SK-N-SH (cell line): ENCODE measurements around the gene ACACB. TPM values are rescaled to one million over a fixed set of nuclear protein-coding genes. Genes with fewer than 3 reads are reported as not detected.

Experiments used
- CTCF ChIA-PET: fragments of 300-600, 350-600 bp; formaldehyde crosslinking; extraction: SDS; loops from one replicate; lab custom pipeline; 2021; lab: Yijun Ruan, JAX
- POLR2A ChIA-PET: fragments of 350-600 bp; sonication (Branson Sonifier 250); formaldehyde crosslinking; extraction: SDS; loops from one replicate; lab custom pipeline; 2020; ENCODE audit warnings: antibody characterized with exemption, inconsistent platforms; lab: Yijun Ruan, JAX
- DNase-seq: peaks from one replicate; pipeline ENCODE4 v3.0.0; 2012
- H2AFZ ChIP-seq: fragments of 200-600 bp; sonication (generic); 2 replicates; pipeline ENCODE4 v1.8.1; 2016; ENCODE audit warnings: antibody characterized with exemption, mild to moderate bottlenecking, low read depth
- H3F3A ChIP-seq: fragments of 200-600 bp; sonication (generic); replicated peaks from 2 replicates; pipeline ENCODE3; 2016; ENCODE audit warnings: antibody characterized with exemption, mild to moderate bottlenecking; ENCODE audit not compliant: insufficient read depth
- H3K27ac ChIP-seq, 2 experiments: fragments of 200-500 bp in 1 of 2; fragments of 200-600 bp in 1 of 2; sonication (Bioruptor generic) in 1 of 2; sonication (generic), shearing (Covaris generic) in 1 of 2; 2 replicates each; pipeline versions ENCODE4 v1.5.1 to v1.6.1; 2014 to 2016; ENCODE audit warnings: low read depth in 2 of 2, inconsistent platforms in 1 of 2, low read length in 1 of 2, mild to moderate bottlenecking in 1 of 2, mixed read lengths in 1 of 2
- H3K27me3 ChIP-seq: fragments of 200-600 bp; sonication (generic), shearing (Covaris generic); 2 replicates; pipeline ENCODE4 v1.6.1; 2016; ENCODE audit warnings: mixed run types; ENCODE audit not compliant: insufficient read depth
- H3K36me3 ChIP-seq, 2 experiments: fragments of 200-500 bp in 1 of 2; fragments of 200-600 bp in 1 of 2; sonication (Bioruptor generic) in 1 of 2; sonication (generic) in 1 of 2; replicated peaks in 1 of 2; 2 replicates each; pipeline versions ENCODE3 to v1.5.1; 2014 to 2016; ENCODE audit warnings: low read length in 1 of 2, mild to moderate bottlenecking in 1 of 2; ENCODE audit not compliant: insufficient read depth in 2 of 2, control insufficient read depth in 1 of 2
- H3K4me1 ChIP-seq, 2 experiments: fragments of 200-500 bp in 1 of 2; fragments of 200-600 bp in 1 of 2; sonication (Bioruptor generic) in 1 of 2; sonication (generic), shearing (Covaris generic) in 1 of 2; 2 replicates each; pipeline versions ENCODE4 v1.5.1 to v1.6.1; 2014 to 2016; ENCODE audit warnings: low read depth in 1 of 2, low read length in 1 of 2, mixed run types in 1 of 2; ENCODE audit not compliant: insufficient read depth in 2 of 2, control insufficient read depth in 1 of 2
- H3K4me2 ChIP-seq: fragments of 200-600 bp; sonication (generic), shearing (Covaris generic); 2 replicates; pipeline ENCODE4 v1.6.1; 2017; ENCODE audit warnings: mixed run types
- H3K4me3 ChIP-seq, 2 experiments: fragments of 200-500 bp in 1 of 2; fragments of 200-600 bp in 1 of 2; sonication (Bioruptor generic) in 1 of 2; sonication (generic), shearing (Covaris generic) in 1 of 2; 2 replicates each; pipeline versions ENCODE4 v1.5.1 to v1.8.1; 2014 to 2016; ENCODE audit warnings: low read depth in 2 of 2, inconsistent platforms in 1 of 2, low read length in 1 of 2, mild to moderate bottlenecking in 1 of 2, mixed read lengths in 1 of 2, moderate library complexity in 1 of 2
- H3K79me2 ChIP-seq: fragments of 200-600 bp; sonication (generic); 2 replicates; pipeline ENCODE4 v1.8.1; 2017; ENCODE audit warnings: mild to moderate bottlenecking; ENCODE audit not compliant: insufficient read depth
- H3K9ac ChIP-seq: fragments of 200-600 bp; sonication (generic); 2 replicates; pipeline ENCODE4 v1.6.1; 2017; ENCODE audit warnings: mixed run types
- H3K9me2 ChIP-seq: fragments of 200-600 bp; sonication (generic); 2 replicates; pipeline ENCODE4 v1.6.1; 2017; ENCODE audit warnings: mixed run types
- H3K9me3 ChIP-seq: fragments of 200-600 bp; sonication (generic); 2 replicates; pipeline ENCODE4 v1.6.1; 2017; ENCODE audit warnings: mixed run types, mild to moderate bottlenecking, moderate library complexity
- H4K20me1 ChIP-seq: fragments of 200-600 bp; sonication (generic); 2 replicates; pipeline ENCODE4 v1.6.1; 2017; ENCODE audit warnings: mild to moderate bottlenecking, mixed run types; ENCODE audit not compliant: insufficient read depth
- CHD2 ChIP-seq: fragments of 150-350 bp; IDR thresholded peaks from 2 replicates; pipeline ENCODE4 v1.6.1; 2018; ENCODE audit warnings: low read length; ENCODE audit not compliant: partially characterized antibody
- ELF1 ChIP-seq: IDR thresholded peaks from 2 replicates; pipeline ENCODE4 v1.4.0; 2012
- EP300 ChIP-seq, 2 experiments: IDR thresholded peaks; 2 replicates each; pipeline versions ENCODE4 v1.4.0 to v1.6.1; 2012; ENCODE audit warnings: borderline replicate concordance in 1 of 2, low read depth in 1 of 2, low read length in 1 of 2
- FOSL2 ChIP-seq: IDR thresholded peaks from 2 replicates; pipeline ENCODE4 v1.4.0; 2012; ENCODE audit warnings: low read depth, mild to moderate bottlenecking, moderate library complexity, borderline replicate concordance
- FOXM1 ChIP-seq: IDR thresholded peaks from 2 replicates; pipeline ENCODE4 v1.4.0; 2012; ENCODE audit warnings: low read depth, mild to moderate bottlenecking
- GABPA ChIP-seq: IDR thresholded peaks from 2 replicates; pipeline ENCODE4 v1.4.0; 2012; ENCODE audit warnings: low read depth, mild to moderate bottlenecking
- GATA2 ChIP-seq: sonication (generic); formaldehyde crosslinking; IDR thresholded peaks from 2 replicates; pipeline ENCODE4 v1.5.0; 2020; ENCODE audit warnings: mild to moderate bottlenecking, missing genetic modification reagents
- JUND ChIP-seq: IDR thresholded peaks from 2 replicates; pipeline ENCODE4 v1.4.0; 2012
- MEF2A ChIP-seq: IDR thresholded peaks from 2 replicates; pipeline ENCODE4 v1.4.0; 2012; ENCODE audit warnings: low read depth, borderline replicate concordance
- MXI1 ChIP-seq: IDR thresholded peaks from 2 replicates; pipeline ENCODE4 v1.6.1; 2012; ENCODE audit warnings: mild to moderate bottlenecking, low read depth, low read length, improper control_type of control experiment
- NFIC ChIP-seq: IDR thresholded peaks from 2 replicates; pipeline ENCODE4 v1.4.0; 2012; ENCODE audit warnings: borderline replicate concordance
- NRF1 ChIP-seq: IDR thresholded peaks from 2 replicates; pipeline ENCODE4 v1.6.1; 2012; ENCODE audit warnings: low read depth, mild to moderate bottlenecking, low read length
- RFX5 ChIP-seq: IDR thresholded peaks from 2 replicates; pipeline ENCODE4 v1.6.1; 2012; ENCODE audit warnings: mild to moderate bottlenecking, improper control_type of control experiment, low read length
- TCF12 ChIP-seq: IDR thresholded peaks from 2 replicates; pipeline ENCODE4 v1.4.0; 2012
- USF1 ChIP-seq: IDR thresholded peaks from 2 replicates; pipeline ENCODE4 v1.4.0; 2012; ENCODE audit warnings: low read depth, borderline replicate concordance
- YY1 ChIP-seq: IDR thresholded peaks from 2 replicates; pipeline ENCODE4 v1.4.0; 2012; ENCODE audit warnings: low read depth, mild to moderate bottlenecking
- ZBTB33 ChIP-seq: IDR thresholded peaks from 2 replicates; pipeline ENCODE4 v1.4.0; 2012; ENCODE audit warnings: low read depth, borderline replicate concordance
- WGBS: methylation state at CpG from one replicate; pipeline ENCODE4 v1.1.6; 2017; ENCODE audit warnings: low lambda C conversion rate; 5-methylcytosine and 5-hydroxymethylcytosine counted together
- polyA plus RNA-seq, 3 experiments: library from polyadenylated mRNA; depleted of rRNA; stranded (reverse); fragments of >200 nt; gene quantifications; 2 replicates each; pipeline ENCODE4 v1.2.3, GENCODE V29; 2012
- TF ChIP-seq, protein P1 (sequence below): IDR thresholded peaks from 2 replicates; pipeline ENCODE4 v1.4.0; 2012; ENCODE audit warnings: low read depth
- TF ChIP-seq, protein P2 (sequence below): fragments of 150-350 bp; IDR thresholded peaks from 2 replicates; pipeline ENCODE4 v1.6.1; 2016; ENCODE audit warnings: mild to moderate bottlenecking, low read depth, low read length

The ACACB gene
- polyA plus RNA-seq, 1 of the 3 experiments (the other 2 are of a cell fraction): 6.1 TPM

GRCh38 chr12:109293106-109293505, 176.7 kb downstream of the ACACB start (continued):
- TF ChIP-seq ZBTB33: no peak

DNA sequence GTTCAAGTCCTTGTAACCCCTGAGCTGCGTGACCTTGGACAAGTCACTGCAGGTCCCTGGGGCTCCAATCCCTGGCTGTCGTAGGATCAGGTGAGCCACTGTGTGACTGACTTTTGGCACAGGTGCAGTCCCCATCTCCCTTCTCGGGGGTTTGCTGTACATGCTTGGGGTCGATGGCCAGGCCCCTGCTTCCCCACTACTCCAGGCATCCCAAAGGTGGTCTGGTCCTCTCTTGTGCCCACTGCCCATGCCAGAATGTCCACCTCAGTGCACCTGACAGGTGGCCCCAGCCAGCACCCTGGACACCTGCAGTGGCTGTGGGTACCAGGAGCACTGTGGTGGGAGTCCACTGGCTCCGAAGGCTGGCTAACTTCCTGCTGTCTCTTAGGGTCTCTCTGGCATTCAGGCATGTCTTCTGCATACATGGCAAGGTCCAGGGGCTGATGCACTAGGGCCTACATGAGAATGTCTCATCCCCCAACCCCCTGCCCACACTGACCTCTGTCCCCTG, 178.0 kb downstream of the ACACB start:
- WGBS: 76% methylated on average over 3 of the region's 5 CpGs
- no peaks in the 10 kb centered on the region for H4K20me1 ChIP-seq
- H3K27me3 ChIP-seq: no peaks in the 10 kb centered on the region
- H3K36me3 ChIP-seq: no peaks in the 10 kb centered on the region
- POLR2A ChIA-PET: no interaction called here
- no peak overlapping the region for H3K27ac ChIP-seq
- no peaks in the 10 kb centered on the region for H3K79me2 ChIP-seq
- no peak overlapping the region for H2AFZ ChIP-seq
- H3K4me2 ChIP-seq: no peak overlapping the region
- H3K9me2 ChIP-seq: no peaks in the 10 kb centered on the region
- no peaks in the 10 kb centered on the region for H3F3A ChIP-seq
- no peak for TF ChIP-seq NRF1
- TF ChIP-seq GATA2 (CRISPR knock-in tag): no peak
- TF ChIP-seq FOSL2: no peak
- TF ChIP-seq JUND: no peak
- TF ChIP-seq, protein P1, sequence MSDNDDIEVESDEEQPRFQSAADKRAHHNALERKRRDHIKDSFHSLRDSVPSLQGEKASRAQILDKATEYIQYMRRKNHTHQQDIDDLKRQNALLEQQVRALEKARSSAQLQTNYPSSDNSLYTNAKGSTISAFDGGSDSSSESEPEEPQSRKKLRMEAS: no peak
- TF ChIP-seq USF1: no peak
- no peak for TF ChIP-seq ELF1
- no peak for TF ChIP-seq MXI1
- TF ChIP-seq CHD2: no peak
- TF ChIP-seq RFX5: no peak
- no peak for TF ChIP-seq EP300 (IDR thresholded peaks at IDR 0.05; ENCODE audit: borderline replicate concordance in 1 of 2, low read depth in 1 of 2, low read length in 1 of 2)
- no peak for TF ChIP-seq FOXM1
- no peak for TF ChIP-seq NFIC
- TF ChIP-seq MEF2A: no peak
- no peak for TF ChIP-seq GABPA
- TF ChIP-seq, protein P2, sequence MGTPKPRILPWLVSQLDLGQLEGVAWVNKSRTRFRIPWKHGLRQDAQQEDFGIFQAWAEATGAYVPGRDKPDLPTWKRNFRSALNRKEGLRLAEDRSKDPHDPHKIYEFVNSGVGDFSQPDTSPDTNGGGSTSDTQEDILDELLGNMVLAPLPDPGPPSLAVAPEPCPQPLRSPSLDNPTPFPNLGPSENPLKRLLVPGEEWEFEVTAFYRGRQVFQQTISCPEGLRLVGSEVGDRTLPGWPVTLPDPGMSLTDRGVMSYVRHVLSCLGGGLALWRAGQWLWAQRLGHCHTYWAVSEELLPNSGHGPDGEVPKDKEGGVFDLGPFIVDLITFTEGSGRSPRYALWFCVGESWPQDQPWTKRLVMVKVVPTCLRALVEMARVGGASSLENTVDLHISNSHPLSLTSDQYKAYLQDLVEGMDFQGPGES: no peak
- no peak for TF ChIP-seq YY1
- TF ChIP-seq TCF12: no peak
- CTCF ChIA-PET: no interaction called here
- peaks cover 0 to 22% of the 10 kb centered on the region in 2 experiments; a peak in 1 of 4 replicates for H3K4me1 ChIP-seq
- no peak overlapping the region for H3K9ac ChIP-seq
- no peak overlapping the region for H3K4me3 ChIP-seq
- DNase-seq: no peak
- no peaks in the 10 kb centered on the region for H3K9me3 ChIP-seq
